NT2/D1 (cell line): ENCODE results near the gene AICDA.
"Not testable (repeated sequence)": the region's sequence is repeated elsewhere in the genome, so short reads cannot be mapped to it uniquely, and the experiment has no call there.

Experiments used
- SUZ12 ChIP-seq: IDR thresholded peaks from 2 replicates; pipeline ENCODE4 v1.6.1; 2011; ENCODE audit not compliant: insufficient read length, insufficient read depth; ENCODE audit errors: extremely low read depth
- YY1 ChIP-seq: IDR thresholded peaks from 2 replicates; pipeline ENCODE4 v1.6.1; 2011; ENCODE audit not compliant: insufficient read length, insufficient read depth
- ZNF274 ChIP-seq: IDR thresholded peaks from 2 replicates; pipeline ENCODE4 v1.6.1; 2011; ENCODE audit warnings: mild to moderate bottlenecking, low read depth, low read length

DNA sequence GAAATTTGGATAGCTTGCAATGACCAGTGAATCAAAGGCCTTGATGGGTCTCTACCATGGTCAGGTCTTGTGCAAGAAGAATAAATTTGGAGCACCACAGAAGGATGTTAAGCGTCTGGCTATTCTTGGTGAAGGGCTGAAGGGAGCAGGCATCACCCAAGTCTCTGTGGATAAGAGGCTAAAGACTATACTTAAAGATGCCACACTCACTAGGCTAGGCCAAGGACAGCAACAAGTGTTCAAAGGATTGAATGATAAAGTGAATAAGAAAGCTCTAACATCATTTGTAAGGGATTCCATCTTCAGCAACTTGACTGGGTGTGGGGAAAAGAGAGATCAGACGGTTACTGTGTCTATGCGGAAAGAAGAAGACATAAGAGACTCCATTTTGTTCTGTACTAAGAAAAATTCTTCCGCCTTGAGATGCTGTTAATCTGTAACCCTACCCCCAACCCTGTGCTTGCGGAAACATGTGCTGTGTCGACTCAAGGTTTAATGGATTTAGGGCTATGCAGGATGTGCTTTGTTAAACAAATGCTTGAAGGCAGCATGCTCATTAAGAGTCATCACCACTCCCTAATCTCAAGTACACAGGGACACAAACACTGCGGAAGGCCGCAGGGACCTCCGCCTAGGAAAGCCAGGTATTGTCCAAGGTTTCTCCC lies 22.8 kb upstream of the AICDA start:
- not testable (repeated sequence) for TF ChIP-seq YY1, SUZ12, ZNF274
